ENCODE measurements around the gene MOB3A.
"Not testable (repeated sequence)": the region's sequence is repeated elsewhere in the genome, so short reads cannot be mapped to it uniquely, and the experiment has no call there.

The MOB3A gene

DNA sequence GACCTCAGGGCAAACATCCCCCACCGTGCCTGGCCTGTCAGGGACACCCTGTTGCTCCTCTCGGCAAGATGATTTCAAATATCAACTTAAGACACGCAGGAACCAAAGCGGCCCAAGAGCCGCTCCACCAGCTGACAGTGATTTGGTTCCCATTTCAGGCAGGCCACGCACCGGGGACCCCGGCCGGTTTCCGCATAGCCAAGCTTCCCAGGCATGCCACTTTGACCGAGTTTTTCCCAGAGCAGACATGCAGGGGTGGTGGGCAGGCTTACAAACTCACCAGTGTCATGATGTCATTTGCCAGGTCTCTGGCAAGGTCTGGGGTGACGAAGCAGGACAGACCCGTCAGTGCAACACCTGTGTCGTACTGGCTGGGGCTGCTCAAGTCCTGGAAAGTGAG lies 36.1 kb upstream of the MOB3A start:
- H3K9me3 ChIP-seq (ENCODE audit: control insufficient read depth, low read length): no peaks in the 10 kb centered on the region
- no peaks in the 10 kb centered on the region for H3K27me3 ChIP-seq (replicated peaks; ENCODE audit: control insufficient read depth, insufficient read depth, low read length)
- peak overlapping the region; percentile 58 for H3K9ac ChIP-seq (ENCODE audit: low read length)
- H3K4me3 ChIP-seq (ENCODE audit: low read length): peak overlapping the region; percentile 49
- H3K36me3 ChIP-seq (ENCODE audit: control insufficient read depth, insufficient read depth, low read length, severe bottlenecking): peaks cover 58% of the 10 kb centered on the region
- no peak for DNase-seq (ENCODE audit: low read depth)
- H3K4me1 ChIP-seq (ENCODE audit: control insufficient read depth, insufficient read depth, low read length): peaks cover 18% of the 10 kb centered on the region

DNA sequence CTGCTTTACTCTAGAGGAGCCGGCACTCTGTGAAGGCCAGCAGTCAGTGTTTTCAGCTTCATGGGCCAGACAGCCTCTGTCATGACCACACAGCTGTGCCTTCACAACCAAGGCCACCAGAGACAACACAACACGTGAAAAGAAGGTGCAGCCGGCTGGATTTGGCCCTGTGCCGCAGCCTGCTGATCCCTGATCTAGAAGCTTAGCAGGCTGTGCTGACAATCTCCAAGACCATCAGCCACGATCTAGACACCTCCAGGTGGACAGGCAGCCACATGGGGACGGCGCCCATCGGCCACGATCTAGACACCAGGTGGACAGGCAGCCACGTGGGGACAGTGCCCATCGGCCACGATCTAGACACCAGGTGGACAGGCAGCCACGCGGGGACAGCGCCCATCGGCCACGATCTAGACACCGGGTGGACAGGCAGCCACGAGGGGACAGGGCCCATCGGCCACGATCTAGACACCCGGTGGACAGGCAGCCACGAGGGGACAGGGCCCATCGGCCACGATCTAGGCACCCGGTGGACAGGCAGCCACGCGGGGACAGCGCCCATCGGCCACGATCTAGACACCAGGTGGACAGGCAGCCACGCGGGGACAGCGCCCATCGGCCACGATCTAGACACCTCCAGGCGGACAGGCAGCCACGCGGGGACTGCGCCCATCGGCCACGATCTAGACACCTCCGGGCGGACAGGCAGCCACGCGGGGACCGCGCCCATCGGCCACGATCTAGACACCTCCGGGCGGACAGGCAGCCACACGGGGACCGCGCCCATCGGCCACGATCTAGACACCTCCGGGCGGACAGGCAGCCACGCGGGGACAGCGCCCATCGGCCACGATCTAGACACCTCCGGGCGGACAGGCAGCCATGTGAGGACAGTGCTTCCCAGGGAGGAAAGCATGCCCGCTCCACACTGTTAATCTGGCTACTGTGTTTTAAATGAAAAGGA lies 35.2 kb upstream of the MOB3A start:
- not testable (repeated sequence) for DNase-seq (ENCODE audit: low read depth); H3K4me3 ChIP-seq (ENCODE audit: low read length); H3K27me3 ChIP-seq (replicated peaks; ENCODE audit: control insufficient read depth, insufficient read depth, low read length); H3K9me3 ChIP-seq (ENCODE audit: control insufficient read depth, low read length)
- Histone ChIP-seq H3K36me3 (ENCODE audit: control insufficient read depth, insufficient read depth, low read length, severe bottlenecking) (peaks cover 57% of the 10 kb centered on the region), H3K9ac (ENCODE audit: low read length) (peak overlapping the region; percentile 58), H3K4me1 (ENCODE audit: control insufficient read depth, insufficient read depth, low read length) (peaks cover 18% of the 10 kb centered on the region)

DNA sequence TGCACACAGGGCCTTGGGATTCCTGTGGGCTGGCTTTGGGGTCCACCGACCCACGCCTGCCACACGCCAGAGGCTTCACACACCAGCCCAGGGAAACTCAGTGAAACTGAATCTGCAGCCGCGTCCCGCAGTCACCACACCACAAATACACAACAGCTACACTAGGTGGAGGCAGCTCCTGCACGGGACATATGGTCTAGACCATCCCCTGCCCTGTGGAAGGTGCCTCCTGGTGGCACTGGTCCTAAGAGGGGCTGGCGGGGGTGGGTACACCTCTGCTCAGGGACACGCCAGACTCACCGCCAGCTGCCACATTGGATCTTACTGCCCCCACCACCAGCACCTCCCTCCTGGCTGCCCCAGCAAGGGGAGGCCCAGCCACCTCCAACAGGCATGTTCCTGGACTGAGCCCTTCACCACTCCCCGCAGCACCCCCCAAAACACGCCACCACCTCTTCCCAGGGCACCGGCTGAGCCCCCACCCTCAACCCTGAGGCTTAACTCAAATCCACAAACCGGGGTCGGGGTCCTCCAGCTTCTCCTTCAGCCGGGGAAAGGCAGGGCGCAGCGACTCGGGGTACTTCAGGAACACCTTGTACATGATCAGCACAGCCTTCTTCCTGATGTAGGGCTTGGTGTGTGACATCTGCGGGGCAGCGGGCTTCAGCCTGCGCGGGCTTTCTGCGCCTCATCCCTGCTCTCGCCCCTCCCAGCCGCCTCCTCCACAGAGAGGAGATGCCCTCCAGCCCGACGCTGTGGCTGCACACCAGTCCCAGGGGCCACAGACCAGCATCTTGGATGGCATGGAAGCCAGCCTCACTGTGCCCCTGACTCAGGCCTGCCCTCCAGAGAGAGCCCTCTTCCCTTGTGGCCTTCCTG lies 34.0 kb upstream of the MOB3A start:
- Histone ChIP-seq H3K4me1 (ENCODE audit: control insufficient read depth, insufficient read depth, low read length) (peaks cover 18% of the 10 kb centered on the region), H3K9me3 (ENCODE audit: control insufficient read depth, low read length) (no peaks in the 10 kb centered on the region), H3K27me3 (replicated peaks; ENCODE audit: control insufficient read depth, insufficient read depth, low read length) (no peaks in the 10 kb centered on the region), H3K9ac (ENCODE audit: low read length) (peak overlapping the region; percentile 29), H3K4me3 (ENCODE audit: low read length) (no peak overlapping the region), H3K36me3 (ENCODE audit: control insufficient read depth, insufficient read depth, low read length, severe bottlenecking) (peaks cover 62% of the 10 kb centered on the region)
- no peak for DNase-seq (ENCODE audit: low read depth)

DNA sequence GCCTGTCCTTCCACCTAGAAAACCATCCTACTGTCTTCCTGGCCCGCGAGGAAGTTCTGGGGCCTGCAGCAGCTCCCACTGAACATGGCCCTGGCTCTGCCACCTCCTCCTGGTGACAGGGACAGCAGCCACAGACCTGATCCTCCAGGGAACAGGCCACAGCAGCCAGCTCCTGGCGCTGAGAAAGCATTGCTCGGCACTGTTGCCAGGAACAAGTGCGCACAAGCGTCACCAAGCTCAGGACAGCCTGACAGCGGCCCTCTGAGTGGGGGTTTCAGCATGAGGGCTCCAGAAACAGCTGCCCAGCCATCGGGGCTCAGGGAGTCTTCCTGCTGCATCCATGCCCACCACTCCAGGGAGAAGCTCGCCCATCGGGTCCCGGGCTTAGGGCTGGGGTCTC lies 33.4 kb upstream of the MOB3A start:
- no peak for DNase-seq (ENCODE audit: low read depth)
- peaks cover 69% of the 10 kb centered on the region for H3K36me3 ChIP-seq (ENCODE audit: control insufficient read depth, insufficient read depth, low read length, severe bottlenecking)
- peaks cover 18% of the 10 kb centered on the region for H3K4me1 ChIP-seq (ENCODE audit: control insufficient read depth, insufficient read depth, low read length)
- H3K9me3 ChIP-seq (ENCODE audit: control insufficient read depth, low read length): no peaks in the 10 kb centered on the region
- no peak overlapping the region for H3K9ac ChIP-seq (ENCODE audit: low read length)
- H3K4me3 ChIP-seq (ENCODE audit: low read length): no peak overlapping the region
- H3K27me3 ChIP-seq (replicated peaks; ENCODE audit: control insufficient read depth, insufficient read depth, low read length): no peaks in the 10 kb centered on the region

DNA sequence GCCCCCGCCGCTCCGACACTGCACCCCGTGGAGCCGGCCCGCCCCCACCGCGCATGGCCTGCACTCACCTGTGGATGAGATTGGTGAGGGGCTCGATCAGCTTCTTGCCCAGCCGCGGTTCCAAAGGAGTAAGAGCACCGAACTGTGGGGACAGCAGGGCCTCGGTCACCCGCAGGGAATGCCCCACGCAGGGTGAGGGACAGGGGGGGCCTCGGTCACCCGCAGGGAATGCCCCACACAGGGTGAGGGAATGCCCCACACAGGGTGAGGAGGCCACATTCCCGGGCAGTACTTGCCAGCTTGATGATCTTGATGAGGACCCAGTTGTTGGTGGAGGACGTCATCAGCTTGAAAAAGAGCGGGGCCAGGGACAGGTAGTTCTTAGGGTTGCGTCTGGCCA lies 32.9 kb upstream of the MOB3A start:
- Histone ChIP-seq H3K4me1 (ENCODE audit: control insufficient read depth, insufficient read depth, low read length) (peaks cover 15% of the 10 kb centered on the region), H3K36me3 (ENCODE audit: control insufficient read depth, insufficient read depth, low read length, severe bottlenecking) (peaks cover 73% of the 10 kb centered on the region), H3K4me3 (ENCODE audit: low read length) (no peak overlapping the region), H3K9me3 (ENCODE audit: control insufficient read depth, low read length) (no peaks in the 10 kb centered on the region), H3K9ac (ENCODE audit: low read length) (no peak overlapping the region), H3K27me3 (replicated peaks; ENCODE audit: control insufficient read depth, insufficient read depth, low read length) (no peaks in the 10 kb centered on the region)
- no peak for DNase-seq (ENCODE audit: low read depth)

DNA sequence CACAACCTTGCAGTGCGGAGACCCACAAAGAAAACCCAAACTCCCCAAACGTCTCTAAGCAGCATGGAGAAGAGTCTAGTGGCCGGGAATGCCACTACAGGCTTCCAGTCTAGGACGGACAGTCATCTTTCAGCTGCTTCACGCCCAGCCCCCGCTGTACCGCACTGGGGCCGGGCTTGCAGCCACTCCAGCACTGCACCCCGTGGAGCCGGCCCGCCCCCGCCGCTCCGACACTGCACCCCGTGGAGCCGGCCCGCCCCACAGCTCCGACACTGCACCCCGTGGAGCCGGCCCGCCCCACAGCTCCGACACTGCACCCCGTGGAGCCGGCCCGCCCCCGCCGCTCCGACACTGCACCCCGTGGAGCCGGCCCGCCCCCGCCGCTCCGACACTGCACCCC lies 32.1 kb upstream of the MOB3A start:
- DNase-seq (ENCODE audit: low read depth); H3K27me3 ChIP-seq (replicated peaks; ENCODE audit: control insufficient read depth, insufficient read depth, low read length); H3K9me3 ChIP-seq (ENCODE audit: control insufficient read depth, low read length); H3K4me3 ChIP-seq (ENCODE audit: low read length); H3K9ac ChIP-seq (ENCODE audit: low read length): not testable (repeated sequence)
- peaks cover 81% of the 10 kb centered on the region for H3K36me3 ChIP-seq (ENCODE audit: control insufficient read depth, insufficient read depth, low read length, severe bottlenecking)
- peaks cover 14% of the 10 kb centered on the region for H3K4me1 ChIP-seq (ENCODE audit: control insufficient read depth, insufficient read depth, low read length)

DNA sequence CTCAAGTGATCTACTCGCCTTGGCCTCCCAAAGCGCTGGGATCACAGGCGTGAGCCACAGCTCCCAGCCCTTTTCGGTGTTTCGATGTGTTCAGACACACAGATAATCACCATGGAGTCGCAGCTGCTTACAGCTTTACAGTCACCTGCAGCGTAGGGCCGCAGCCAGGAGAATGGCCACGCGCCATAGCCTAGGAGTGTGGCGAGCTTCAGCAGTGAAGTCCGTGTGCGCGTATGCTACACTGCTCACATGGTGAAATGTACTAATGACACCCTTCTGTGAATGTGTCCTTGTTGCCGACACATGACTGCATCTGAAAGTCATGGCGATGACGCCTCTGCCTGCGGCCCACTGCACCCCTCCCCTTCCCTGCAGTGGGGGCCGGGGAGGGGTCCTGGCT lies 31.6 kb upstream of the MOB3A start:
- no peak for DNase-seq (ENCODE audit: low read depth)
- Histone ChIP-seq H3K4me1 (ENCODE audit: control insufficient read depth, insufficient read depth, low read length) (peaks cover 9% of the 10 kb centered on the region), H3K4me3 (ENCODE audit: low read length) (no peak overlapping the region), H3K36me3 (ENCODE audit: control insufficient read depth, insufficient read depth, low read length, severe bottlenecking) (peaks cover 86% of the 10 kb centered on the region), H3K9ac (ENCODE audit: low read length) (no peak overlapping the region), H3K27me3 (replicated peaks; ENCODE audit: control insufficient read depth, insufficient read depth, low read length) (no peaks in the 10 kb centered on the region), H3K9me3 (ENCODE audit: control insufficient read depth, low read length) (no peaks in the 10 kb centered on the region)

DNA sequence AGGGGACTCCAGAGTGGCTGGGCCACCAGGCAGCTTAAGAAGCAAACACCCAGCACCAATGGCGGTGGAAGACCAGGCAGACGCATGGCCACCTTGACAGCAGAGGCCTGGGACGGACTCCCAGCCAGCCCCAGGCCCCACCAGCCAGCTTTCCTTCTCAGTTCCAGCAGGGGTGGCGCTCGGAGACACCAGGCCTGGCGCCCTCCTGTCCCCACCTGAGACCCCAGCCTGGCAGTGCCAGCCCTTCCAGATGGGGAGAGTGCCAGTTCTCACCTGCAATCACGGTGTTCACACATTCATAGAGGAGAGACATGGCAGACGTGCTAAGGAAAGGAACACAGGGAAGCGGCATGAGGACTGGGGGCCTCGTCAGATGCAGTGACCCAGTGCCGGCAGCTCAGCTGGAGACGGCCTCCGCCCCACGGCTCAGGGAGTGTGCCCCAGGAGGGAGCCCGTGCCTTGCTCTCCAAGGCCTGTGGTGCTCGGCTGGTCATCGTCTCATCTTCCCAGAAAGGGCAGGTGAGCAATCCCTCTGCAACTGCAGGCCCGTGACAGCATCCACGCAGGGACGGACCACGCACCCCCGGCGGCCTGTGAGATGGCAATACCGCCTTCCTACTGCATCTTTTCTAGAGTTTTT lies 30.9 kb upstream of the MOB3A start:
- no peak overlapping the region for H3K9ac ChIP-seq (ENCODE audit: low read length)
- H3K4me3 ChIP-seq (ENCODE audit: low read length): no peak overlapping the region
- H3K36me3 ChIP-seq (ENCODE audit: control insufficient read depth, insufficient read depth, low read length, severe bottlenecking): peaks cover 88% of the 10 kb centered on the region
- no peaks in the 10 kb centered on the region for H3K27me3 ChIP-seq (replicated peaks; ENCODE audit: control insufficient read depth, insufficient read depth, low read length)
- H3K4me1 ChIP-seq (ENCODE audit: control insufficient read depth, insufficient read depth, low read length): peaks cover 2% of the 10 kb centered on the region
- H3K9me3 ChIP-seq (ENCODE audit: control insufficient read depth, low read length): no peaks in the 10 kb centered on the region
- no peak for DNase-seq (ENCODE audit: low read depth)

DNA sequence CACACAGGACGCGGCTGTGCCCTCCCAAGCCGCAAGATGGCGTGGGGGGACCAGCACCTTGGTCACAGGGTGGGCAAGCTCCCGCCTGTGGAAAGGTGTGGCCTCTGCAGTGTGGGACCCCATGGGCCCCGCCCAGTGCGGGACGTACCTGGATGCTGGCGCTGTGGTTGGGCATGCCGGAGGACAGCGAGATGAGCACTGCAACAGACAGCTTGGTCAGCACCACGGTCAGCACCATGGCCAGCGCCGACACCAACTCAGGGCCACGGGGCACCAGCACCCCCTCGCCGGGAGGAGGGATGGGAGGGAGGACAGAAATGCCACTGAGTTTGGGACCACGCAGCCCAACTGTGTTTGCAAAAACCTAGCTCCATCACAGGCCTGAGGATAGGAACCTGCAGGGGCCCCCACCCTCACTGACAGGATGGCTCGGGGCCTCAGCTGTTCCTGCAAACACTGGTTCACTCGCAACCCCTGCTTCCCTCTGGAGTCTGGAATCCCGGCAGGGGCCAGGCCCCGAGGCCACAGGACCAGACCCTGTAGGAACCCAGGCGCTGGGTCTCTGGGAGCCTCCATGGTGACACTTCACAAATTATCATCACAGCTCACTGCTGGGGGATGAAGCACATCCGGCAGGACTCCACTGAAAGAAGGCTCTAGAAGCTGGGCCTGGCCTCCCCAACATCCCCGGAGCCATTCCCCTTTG lies 27.7 kb upstream of the MOB3A start:
- H3K36me3 ChIP-seq (ENCODE audit: control insufficient read depth, insufficient read depth, low read length, severe bottlenecking): peaks cover 89% of the 10 kb centered on the region

DNA sequence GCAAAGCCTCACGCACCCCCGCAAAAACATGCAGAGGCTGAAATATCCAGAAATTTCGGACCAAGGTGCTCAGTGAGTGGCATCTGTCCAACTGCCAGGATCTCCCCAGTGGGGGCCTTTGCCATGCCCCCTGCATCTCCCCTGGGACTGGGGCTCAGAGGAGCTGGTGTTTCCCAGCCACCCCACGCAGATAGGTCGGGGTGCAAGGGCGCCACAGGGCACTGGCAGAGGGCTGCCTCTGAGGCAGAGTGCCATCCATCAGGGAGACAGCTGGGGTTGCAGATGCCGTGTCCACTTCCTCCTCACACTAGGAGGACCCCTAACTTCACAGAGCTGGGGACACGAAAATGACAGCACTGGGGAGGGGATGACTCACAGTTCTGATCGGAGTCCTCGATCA lies 26.9 kb upstream of the MOB3A start:
- Histone ChIP-seq H3K27me3 (replicated peaks; ENCODE audit: control insufficient read depth, insufficient read depth, low read length) (no peaks in the 10 kb centered on the region), H3K36me3 (ENCODE audit: control insufficient read depth, insufficient read depth, low read length, severe bottlenecking) (peaks cover 97% of the 10 kb centered on the region), H3K4me3 (ENCODE audit: low read length) (no peak overlapping the region), H3K9ac (ENCODE audit: low read length) (no peak overlapping the region), H3K9me3 (ENCODE audit: control insufficient read depth, low read length) (no peaks in the 10 kb centered on the region), H3K4me1 (ENCODE audit: control insufficient read depth, insufficient read depth, low read length) (no peaks in the 10 kb centered on the region)
- no peak for DNase-seq (ENCODE audit: low read depth)

More for the DNA sequence above, 27.7 kb upstream of the MOB3A start:
- no peak overlapping the region for H3K9ac ChIP-seq (ENCODE audit: low read length)
- no peak overlapping the region for H3K4me3 ChIP-seq (ENCODE audit: low read length)
- peak; percentile 19 for DNase-seq (ENCODE audit: low read depth)
- no peaks in the 10 kb centered on the region for H3K4me1 ChIP-seq (ENCODE audit: control insufficient read depth, insufficient read depth, low read length)
- no peaks in the 10 kb centered on the region for H3K9me3 ChIP-seq (ENCODE audit: control insufficient read depth, low read length)
- no peaks in the 10 kb centered on the region for H3K27me3 ChIP-seq (replicated peaks; ENCODE audit: control insufficient read depth, insufficient read depth, low read length)
